22Rv1 (cell line): ENCODE data around the gene SNX24.

Experiments used
- H3K27ac ChIP-seq: fragments of 450-650 bp; 2 replicates; pipeline ENCODE4 v1.5.1; 2017
- CTCF ChIP-seq: fragments of 450-650 bp; IDR thresholded peaks from 2 replicates; pipeline ENCODE4 v1.5.1; 2017; ENCODE audit warnings: mild to moderate bottlenecking
- ZFX ChIP-seq: fragments of 450-650 bp; IDR thresholded peaks from 2 replicates; pipeline ENCODE4 v1.6.1; 2017; ENCODE audit warnings: antibody characterized with exemption, borderline replicate concordance

SNX24 gene

GRCh38 chr5:122836947-122837346, 8.5 kb upstream of the SNX24 start:
- no peak overlapping the region for H3K27ac ChIP-seq
- TF ChIP-seq ZFX (no peak), CTCF (no peak)

GRCh38 chr5:122839731-122840130, 5.7 kb upstream of the SNX24 start:
- TF ChIP-seq CTCF, result no peak

GRCh38 chr5:122842016-122842580, 3.3 kb upstream of the SNX24 start:
- TF ChIP-seq ZFX (no peak), CTCF (no peak)
- H3K27ac ChIP-seq, result no peak overlapping the region

More at GRCh38 chr5:122839731-122840130, 5.7 kb upstream of the SNX24 start:
- no peak overlapping the region for H3K27ac ChIP-seq

GRCh38 chr5:122844136-122844909, 1.1 kb upstream of the SNX24 start:
- TF ChIP-seq ZFX (no peak), CTCF (no peak)
- H3K27ac ChIP-seq, result peak overlapping the region; percentile 44

GRCh38 chr5:122844910-122845228, 544 bp upstream of the SNX24 start:
- TF ChIP-seq CTCF (no peak), ZFX (no peak)
- H3K27ac ChIP-seq, result peak overlapping the region; percentile 44

GRCh38 chr5:122846051-122846550, 688 bp downstream of the SNX24 start:
- peak overlapping the region; percentile 44; the same call in 1 of the 2 replicates for H3K27ac ChIP-seq
- no peak for TF ChIP-seq CTCF
- no peak for TF ChIP-seq ZFX

GRCh38 chr5:122847687-122848081, 2.3 kb downstream of the SNX24 start:
- no peak overlapping the region for H3K27ac ChIP-seq

More at GRCh38 chr5:122847687-122848081, 2.3 kb downstream of the SNX24 start:
- TF ChIP-seq ZFX, result no peak
- no peak for TF ChIP-seq CTCF
